Ovary (tissue), 9 donors: ENCODE data around the gene UNC5CL. TPM values are rescaled to one million over a fixed set of nuclear protein-coding genes. Genes with fewer than 3 reads are reported as not detected.

ENCODE experiments used
- DNase-seq, 5 donors: peaks; one replicate each; pipeline ENCODE4 v3.0.0-alpha.2; 2019 to 2020
- H3K27ac ChIP-seq, 2 donors: fragments of 200-600 bp; one replicate each; pipeline versions ENCODE4 v1.5.1 to v1.8.0; 2019 to 2022
- H3K27me3 ChIP-seq: fragments of 200-600 bp; one replicate; pipeline ENCODE4 v1.8.0; 2022
- H3K36me3 ChIP-seq: fragments of 200-600 bp; sonication (generic); one replicate; pipeline ENCODE4 v1.5.1; 2019
- H3K4me1 ChIP-seq: one replicate; pipeline ENCODE4 v1.8.1; 2013; ENCODE audit warnings: mild to moderate bottlenecking, moderate library complexity; ENCODE audit not compliant: insufficient read depth
- H3K4me3 ChIP-seq: fragments of 200-600 bp; sonication (generic); one replicate; pipeline ENCODE4 v1.5.1; 2017
- H3K9me3 ChIP-seq, 2 donors: fragments of 200-600 bp in 1 of 2; sonication (generic) in 1 of 2; one replicate each; pipeline versions ENCODE4 v1.5.1 to v1.8.1; 2013 to 2019; ENCODE audit warnings: mild to moderate bottlenecking in 1 of 2, moderate library complexity in 1 of 2
- EP300 ChIP-seq: sonication (generic); formaldehyde crosslinking; IDR thresholded peaks from one replicate; pipeline ENCODE4 v1.6.1; 2017; ENCODE audit warnings: antibody characterized with exemption
- POLR2A ChIP-seq: fragments of 450-650 bp; IDR thresholded peaks from one replicate; pipeline ENCODE4 v1.6.1; 2017; ENCODE audit warnings: antibody characterized with exemption, mild to moderate bottlenecking, moderate library complexity
- WGBS, 3 donors: extraction: QIAGEN DNeasy Blood & Tissue Kit in 1 of 3; methylation state at CpG; one replicate each; pipeline versions ENCODE4 v1.1.5 to v1.1.7; 2013 to 2017; 5-methylcytosine and 5-hydroxymethylcytosine counted together
- intact Hi-C, 4 donors: fragments of 100-400 bp; cut with DNase I; formaldehyde crosslinking; loops; one replicate each; pipeline versions ENCODE4 v1.11.0 to v1.15.1; 2022 to 2023
- polyA plus RNA-seq, 2 donors: library from polyadenylated mRNA; stranded (reverse); fragments of 200-250 nt in 1 of 2; fragments of 350-450 nt in 1 of 2; fragmentation: Illumina TruSeq in 1 of 2; extraction: RNeasy Lipid Tissue Mini Kit (QIAGEN cat#74804) in 1 of 2; gene quantifications; one replicate each; pipeline ENCODE4 v1.2.3, GENCODE V29; 2013 to 2014
- total RNA-seq, 7 donors: library from RNA; depleted of rRNA in 2 of 7; stranded (reverse); fragments of >200 nt in 2 of 7; fragmentation: NEBNext Ultra II Directional in 3 of 7; extraction: Animal tissue kit (Norgen Biotek cat#: 25700) in 3 of 7; gene quantifications; one replicate each; pipeline versions ENCODE4 v1.1.0 to v1.2.4, GENCODE V29; 2016 to 2023
- TF ChIP-seq, protein P1 (sequence below), 3 donors: fragments of 450-650 bp in 2 of 3; fragments of 200-600 bp in 1 of 3; IDR thresholded peaks; one replicate each; pipeline versions ENCODE4 v1.5.1 to v1.8.0; 2016 to 2022; ENCODE audit warnings: antibody characterized with exemption in 3 of 3, mild to moderate bottlenecking in 1 of 3
- donor health status: DM: no; HTN: no; CAD: no; lungs with moderate emphysema.
- donor health status: DM: no; HTN: no; CAD: no.
- donor health status: Bipolar disorder and iron deficiency.
- donor health status: DM: yes; HTN: yes; CAD: no.
- donor health status: DM: no; HTN: no; CAD: no.
- donor health status: DM: yes; HTN: yes; CAD: no.

UNC5CL gene
- total and polyA plus RNA-seq, 9 donors, result 0.60 to 2.1 (median 0.86) TPM

DNA sequence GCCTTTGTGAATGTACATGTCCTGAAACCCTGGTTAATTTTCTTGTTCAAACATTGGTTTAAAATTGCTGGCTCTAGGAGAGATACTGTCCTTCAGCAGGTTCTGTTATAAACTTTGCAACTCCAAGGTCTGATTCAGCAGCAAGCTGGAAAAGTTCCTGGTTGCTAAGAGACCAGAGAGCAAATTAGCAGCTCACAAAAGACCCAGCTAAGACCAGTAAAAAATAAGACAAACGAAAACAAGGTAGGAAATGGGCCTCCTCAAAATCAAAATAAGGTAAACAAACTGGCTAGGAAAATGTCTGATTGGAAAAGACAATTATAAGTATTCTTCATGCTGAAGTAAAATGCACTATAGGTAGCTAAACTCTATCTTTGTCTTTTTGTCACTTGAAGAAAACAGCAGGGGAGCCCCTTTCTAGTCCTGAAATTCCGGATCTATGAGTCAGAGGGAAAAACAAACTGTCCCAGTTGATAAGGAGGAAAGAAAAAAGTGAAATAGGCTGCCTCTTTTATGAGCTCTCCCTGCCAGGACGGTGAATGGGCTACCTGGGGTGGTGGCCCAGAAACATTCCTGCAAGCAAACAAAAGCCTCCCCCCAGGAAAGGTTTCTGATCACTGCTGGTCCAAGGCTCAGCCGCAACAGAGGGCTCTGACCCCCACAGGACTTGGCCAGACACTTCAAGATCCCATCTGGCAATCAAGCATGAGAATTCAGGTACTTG, 41.6 kb downstream of the UNC5CL start:
- intact Hi-C loops, result no loop called here
- TF ChIP-seq, protein P1, sequence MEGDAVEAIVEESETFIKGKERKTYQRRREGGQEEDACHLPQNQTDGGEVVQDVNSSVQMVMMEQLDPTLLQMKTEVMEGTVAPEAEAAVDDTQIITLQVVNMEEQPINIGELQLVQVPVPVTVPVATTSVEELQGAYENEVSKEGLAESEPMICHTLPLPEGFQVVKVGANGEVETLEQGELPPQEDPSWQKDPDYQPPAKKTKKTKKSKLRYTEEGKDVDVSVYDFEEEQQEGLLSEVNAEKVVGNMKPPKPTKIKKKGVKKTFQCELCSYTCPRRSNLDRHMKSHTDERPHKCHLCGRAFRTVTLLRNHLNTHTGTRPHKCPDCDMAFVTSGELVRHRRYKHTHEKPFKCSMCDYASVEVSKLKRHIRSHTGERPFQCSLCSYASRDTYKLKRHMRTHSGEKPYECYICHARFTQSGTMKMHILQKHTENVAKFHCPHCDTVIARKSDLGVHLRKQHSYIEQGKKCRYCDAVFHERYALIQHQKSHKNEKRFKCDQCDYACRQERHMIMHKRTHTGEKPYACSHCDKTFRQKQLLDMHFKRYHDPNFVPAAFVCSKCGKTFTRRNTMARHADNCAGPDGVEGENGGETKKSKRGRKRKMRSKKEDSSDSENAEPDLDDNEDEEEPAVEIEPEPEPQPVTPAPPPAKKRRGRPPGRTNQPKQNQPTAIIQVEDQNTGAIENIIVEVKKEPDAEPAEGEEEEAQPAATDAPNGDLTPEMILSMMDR (IDR thresholded peaks at IDR 0.05), result no peak
- TF ChIP-seq POLR2A (no peak), EP300 (no peak)
- Histone ChIP-seq H3K4me1 (peaks cover 22% of the 10 kb centered on the region), H3K27me3 (no peaks in the 10 kb centered on the region), H3K36me3 (no peaks in the 10 kb centered on the region), H3K9me3 (no peaks in the 10 kb centered on the region), H3K27ac (peak overlapping the region in 1 of 2 donors; percentile 79), H3K4me3 (no peak overlapping the region)
- DNase-seq, result peak in 2 of 5 donors; percentile 23 to 49
- 4 to 15% (median 6%) methylated on average over 4 of the region's 4 CpGs for WGBS, 3 donors

DNA sequence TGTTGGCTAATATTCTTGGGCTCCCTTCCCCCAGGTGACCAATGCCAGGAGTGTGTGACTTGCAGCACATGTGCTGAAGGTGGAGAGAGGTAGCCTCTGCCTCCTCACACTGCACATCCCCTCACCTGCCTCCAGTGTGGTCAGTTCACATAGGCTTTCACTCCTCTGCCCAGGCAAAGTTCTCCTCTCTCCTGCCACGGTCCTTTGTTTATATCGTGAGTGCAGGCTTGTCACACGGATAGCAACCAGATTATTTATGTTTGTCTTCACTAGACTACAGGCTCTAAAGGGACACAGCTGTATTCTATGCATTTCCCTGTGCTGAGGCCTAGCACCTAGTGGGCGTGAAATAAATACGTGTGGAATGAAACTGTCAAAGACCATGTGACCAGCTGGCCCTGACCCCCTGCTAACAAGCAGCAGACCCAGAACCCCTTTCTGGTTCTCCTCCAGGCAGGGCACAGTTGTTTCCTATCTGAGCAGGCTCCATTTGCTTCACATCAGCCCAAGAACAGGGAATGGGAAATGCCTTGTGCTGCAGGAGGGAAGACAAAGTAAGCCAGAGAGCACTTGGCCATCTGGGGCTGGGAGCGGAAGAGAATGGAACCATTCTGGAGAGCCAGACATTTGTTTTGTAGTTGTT, 42.3 kb downstream of the UNC5CL start:
- H3K36me3 ChIP-seq, result no peaks in the 10 kb centered on the region
- no peaks in the 10 kb centered on the region for H3K9me3 ChIP-seq
- 10 to 21% (median 17%) methylated on average over 6 of the region's 6 CpGs for WGBS, 3 donors
- DNase-seq, result peak in 4 of 5 donors; percentile 37 to 44 (median 42)
- H3K27ac ChIP-seq, result peak overlapping the region in 1 of 2 donors; percentile 79
- peaks cover 22% of the 10 kb centered on the region for H3K4me1 ChIP-seq
- H3K27me3 ChIP-seq, result no peaks in the 10 kb centered on the region
- no peak overlapping the region for H3K4me3 ChIP-seq
- TF ChIP-seq, protein P1 (IDR thresholded peaks at IDR 0.05), result no peak
- TF ChIP-seq POLR2A (no peak), EP300 (no peak)
- intact Hi-C loops, result no loop called here

DNA sequence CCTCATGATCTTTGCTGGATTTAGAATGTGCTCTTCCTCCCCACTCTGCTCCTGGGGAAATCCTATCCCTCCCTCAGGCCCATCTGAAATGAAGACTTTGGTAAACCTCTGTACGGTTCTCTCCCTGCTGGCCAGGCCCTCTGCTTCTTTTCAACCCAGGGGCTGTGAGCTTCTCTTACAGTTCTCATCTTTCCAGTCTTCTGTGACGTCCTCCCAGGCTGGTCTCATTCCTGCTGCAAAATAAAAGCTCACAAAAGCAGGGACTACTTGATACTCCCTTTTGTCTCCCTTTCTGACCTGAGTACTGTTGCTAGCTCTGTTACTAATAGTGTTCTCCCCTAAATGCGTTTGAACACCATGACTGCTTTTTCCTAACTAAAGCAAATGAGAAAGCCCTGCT, 46.3 kb downstream of the UNC5CL start:
- H3K4me3 ChIP-seq, result no peak overlapping the region
- 74 to 84% (median 75%) methylated on average over 3 of the region's 3 CpGs for WGBS, 3 donors
- H3K27me3 ChIP-seq, result no peaks in the 10 kb centered on the region
- no peaks in the 10 kb centered on the region for H3K9me3 ChIP-seq
- TF ChIP-seq, protein P1 (IDR thresholded peaks at IDR 0.05), result no peak
- TF ChIP-seq POLR2A, result no peak
- TF ChIP-seq EP300, result no peak
- H3K4me1 ChIP-seq, result peaks cover 13% of the 10 kb centered on the region
- no peaks in the 10 kb centered on the region for H3K36me3 ChIP-seq
- H3K27ac ChIP-seq, result no peak overlapping the region
- no peak for DNase-seq
- intact Hi-C loops, result no loop called here

DNA sequence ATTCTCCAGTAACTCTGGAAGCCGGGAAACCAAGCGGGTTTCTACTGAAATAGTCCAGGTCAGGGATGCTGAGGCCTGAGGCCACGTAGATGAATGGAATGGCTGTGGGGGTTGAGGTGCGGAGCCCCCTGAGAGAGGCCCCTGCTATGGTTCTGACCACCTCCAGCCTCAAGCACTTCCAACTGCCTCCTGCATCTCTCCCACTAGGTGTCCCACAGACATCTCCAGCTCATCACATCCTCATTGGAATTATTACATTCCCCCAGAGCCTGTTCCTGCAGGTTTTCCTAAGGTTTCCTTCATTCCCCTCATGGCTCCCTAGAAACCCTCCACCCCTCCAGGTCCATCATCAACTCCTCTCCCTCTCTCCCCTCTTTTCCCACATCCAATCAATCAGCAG, 48.7 kb downstream of the UNC5CL start:
- H3K27ac ChIP-seq, result no peak overlapping the region
- no peaks in the 10 kb centered on the region for H3K4me1 ChIP-seq

More for the DNA sequence above, 48.7 kb downstream of the UNC5CL start:
- TF ChIP-seq, protein P1 (IDR thresholded peaks at IDR 0.05), result no peak
- TF ChIP-seq EP300, result no peak
- TF ChIP-seq POLR2A, result no peak
- no peaks in the 10 kb centered on the region for H3K27me3 ChIP-seq
- H3K36me3 ChIP-seq, result no peaks in the 10 kb centered on the region
- H3K9me3 ChIP-seq, result no peaks in the 10 kb centered on the region
- no peak for DNase-seq
- H3K4me3 ChIP-seq, result no peak overlapping the region
- intact Hi-C loops, result no loop called here
- 86 to 95% (median 94%) methylated on average over 4 of the region's 4 CpGs for WGBS, 3 donors
